PFSK-1 (cell line): Measurements from ENCODE around the gene TMEM9.

Experiments
- FOXP2 ChIP-seq: optimal IDR thresholded peaks from 2 replicates; pipeline ENCODE3; 2011; ENCODE audit warnings: borderline replicate concordance, control low read depth, inconsistent platforms; ENCODE audit not compliant: insufficient read depth; ENCODE audit errors: extremely low read length, extremely low read depth
- POLR2AphosphoS5 ChIP-seq: IDR thresholded peaks from 2 replicates; pipeline ENCODE4 v1.6.1; 2012; ENCODE audit warnings: low read depth, mild to moderate bottlenecking, control low read depth, low read length, moderate library complexity
- REST ChIP-seq, 2 experiments: IDR thresholded peaks; 2 replicates each; pipeline versions ENCODE4 v1.6.1 to v1.8.0; 2011 to 2012; ENCODE audit warnings: low read depth in 2 of 2, low read length in 2 of 2, control low read depth in 1 of 2, inconsistent platforms in 1 of 2, mild to moderate bottlenecking in 1 of 2, moderate library complexity in 1 of 2; ENCODE audit not compliant: insufficient read depth in 1 of 2
- SIN3A ChIP-seq: IDR thresholded peaks from 2 replicates; pipeline ENCODE4 v1.6.1; 2012; ENCODE audit warnings: mild to moderate bottlenecking, low read length, moderate library complexity, borderline replicate concordance; ENCODE audit not compliant: insufficient read depth
- TAF1 ChIP-seq: IDR thresholded peaks from 2 replicates; pipeline ENCODE4 v1.6.1; 2012; ENCODE audit warnings: low read length, control low read depth, borderline replicate concordance; ENCODE audit not compliant: insufficient read depth

TMEM9 gene

GRCh38 chr1:201128962-201129361, 25.3 kb downstream of the TMEM9 start:
- no peak for TF ChIP-seq TAF1
- no peak for TF ChIP-seq REST (IDR thresholded peaks at IDR 0.05; ENCODE audit: insufficient read depth in 1 of 2, low read depth in 2 of 2, low read length in 2 of 2)
- no peak for TF ChIP-seq FOXP2
- no peak for TF ChIP-seq POLR2AphosphoS5
- no peak for TF ChIP-seq SIN3A

GRCh38 chr1:201128476-201128875, 25.8 kb downstream of the TMEM9 start:
- TF ChIP-seq REST (IDR thresholded peaks at IDR 0.05; ENCODE audit: insufficient read depth in 1 of 2, low read depth in 2 of 2, low read length in 2 of 2) (no peak), FOXP2 (no peak), TAF1 (no peak), POLR2AphosphoS5 (no peak)

- no peak for TF ChIP-seq TAF1
- no peak for TF ChIP-seq FOXP2
- no peak for TF ChIP-seq REST (IDR thresholded peaks at IDR 0.05; ENCODE audit: insufficient read depth in 1 of 2, low read depth in 2 of 2, low read length in 2 of 2)
- no peak for TF ChIP-seq SIN3A
- TF ChIP-seq POLR2AphosphoS5: no peak
Measured at GRCh38 chr1:201127755-201128455, 26.4 kb downstream of the TMEM9 start.

GRCh38 chr1:201126832-201127754, 27.2 kb downstream of the TMEM9 start, which contains the start of gene ASCL5:
Gene ASCL5, minus strand, starts transcription at chr1:201127184. Its CDS starts 11,812 bp downstream, at chr1:201115372.
- TF ChIP-seq FOXP2 (no peak), POLR2AphosphoS5 (no peak), REST (IDR thresholded peaks at IDR 0.05; ENCODE audit: insufficient read depth in 1 of 2, low read depth in 2 of 2, low read length in 2 of 2) (no peak), TAF1 (no peak), SIN3A (no peak)
